GM15510 (cell line): ENCODE results near the gene CADPS.

ENCODE experiments used
- POLR2A ChIP-seq: IDR thresholded peaks from 3 replicates; pipeline ENCODE4 v1.6.1; 2011; ENCODE audit warnings: borderline replicate concordance; ENCODE audit not compliant: insufficient read length; ENCODE audit errors: extremely low read depth

CADPS gene

DNA sequence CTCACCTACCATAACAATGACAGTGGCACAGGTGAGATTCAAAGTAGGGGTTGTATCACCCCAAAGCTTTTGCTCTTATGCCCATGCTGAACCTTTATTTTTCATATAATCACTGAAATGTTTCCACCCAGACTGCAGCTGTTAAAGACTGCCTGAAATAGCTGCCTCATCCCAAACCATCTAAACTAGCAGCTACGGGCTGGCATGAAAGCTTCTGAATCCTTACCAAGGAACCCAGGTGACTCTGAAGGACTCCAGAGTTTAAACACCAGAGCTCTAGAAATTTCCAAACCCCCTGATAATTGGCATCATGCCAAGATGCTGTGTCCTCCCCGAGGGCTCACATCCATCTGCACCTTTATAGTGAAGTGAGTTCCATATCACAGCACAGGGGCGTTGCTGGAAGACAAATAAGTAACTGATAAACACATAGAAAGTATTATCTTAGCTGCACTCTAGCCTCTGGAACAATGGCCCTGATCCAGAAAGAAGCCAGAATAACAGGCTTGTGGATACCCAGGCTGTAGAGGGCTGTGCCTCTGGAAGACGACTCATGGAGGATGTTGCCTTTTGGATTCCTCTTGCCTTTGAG, 238.9 kb downstream of the CADPS start:
- no peak for TF ChIP-seq POLR2A

DNA sequence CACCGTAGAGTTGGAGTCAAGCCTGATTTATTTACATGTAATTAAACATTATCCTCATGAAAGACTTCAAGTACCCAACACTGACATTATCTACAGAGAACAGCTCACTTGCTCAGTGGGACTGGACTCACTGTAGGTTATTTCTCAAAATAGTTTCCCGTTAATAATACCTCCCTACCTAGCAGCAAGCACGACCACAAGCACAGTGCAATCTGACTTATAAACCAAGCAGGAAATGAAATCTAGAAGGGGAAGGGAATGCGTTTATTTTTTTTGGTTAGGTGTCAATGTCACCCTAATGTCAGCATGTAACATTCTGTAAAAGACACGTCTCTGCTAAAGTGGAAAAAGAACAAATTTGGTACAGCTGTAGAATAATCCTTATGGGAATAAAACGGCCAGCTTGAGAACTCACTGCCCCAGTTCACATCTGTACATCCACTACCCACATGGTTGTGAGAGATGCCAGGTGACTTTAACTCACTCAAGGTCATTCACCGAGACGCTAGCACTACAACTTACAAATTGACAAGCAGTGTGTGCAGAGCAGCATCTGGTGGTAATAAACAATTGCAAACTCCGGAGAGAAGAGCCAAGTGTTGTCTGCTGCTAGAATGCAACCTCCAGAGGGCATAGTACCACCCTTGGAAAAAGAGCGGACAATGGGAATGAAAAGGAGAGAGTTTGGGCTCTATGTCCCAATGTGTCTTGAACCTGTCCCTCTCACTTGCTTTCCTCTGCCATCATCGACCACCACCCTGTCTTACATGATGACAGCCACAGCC, 242.5 kb downstream of the CADPS start:
- no peak for TF ChIP-seq POLR2A

DNA sequence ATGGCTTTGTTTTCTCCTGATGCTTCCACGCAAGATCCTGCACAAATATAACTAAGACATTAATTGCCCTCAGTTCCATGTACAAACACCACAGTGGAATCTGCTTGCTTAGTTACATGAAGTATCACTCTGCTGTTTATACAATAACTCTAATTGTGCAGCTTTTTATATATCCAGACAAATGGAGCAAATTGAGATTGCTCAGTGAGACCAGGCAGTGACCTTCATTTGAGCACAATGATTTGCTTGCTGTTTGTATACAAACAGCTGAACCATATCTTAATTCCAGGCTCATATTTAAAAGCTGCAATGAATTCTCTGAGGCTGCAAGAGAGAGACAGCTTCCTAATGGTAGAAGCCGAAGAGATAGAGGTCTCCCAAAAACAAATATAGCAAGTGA, 243.7 kb downstream of the CADPS start:
- TF ChIP-seq POLR2A: no peak

DNA sequence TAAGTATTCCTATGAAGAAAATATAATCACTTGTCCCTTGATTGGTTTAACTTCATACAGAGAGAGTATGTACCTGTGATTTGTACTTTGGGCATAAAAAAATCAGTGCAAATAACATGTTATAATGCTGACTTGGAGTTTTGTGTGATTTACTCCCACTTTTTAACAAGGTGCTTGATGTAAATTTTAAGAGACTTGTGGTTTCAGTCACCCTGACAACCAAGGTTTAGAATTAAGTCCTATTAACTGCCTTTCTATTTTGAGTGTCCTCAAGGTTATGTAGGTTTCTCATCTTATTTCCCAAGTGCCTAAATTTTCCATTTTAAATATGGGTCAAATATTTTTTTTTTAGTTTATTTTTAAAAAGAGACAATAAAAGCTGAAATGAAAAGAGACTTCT, 244.6 kb downstream of the CADPS start:
- TF ChIP-seq POLR2A: no peak

DNA sequence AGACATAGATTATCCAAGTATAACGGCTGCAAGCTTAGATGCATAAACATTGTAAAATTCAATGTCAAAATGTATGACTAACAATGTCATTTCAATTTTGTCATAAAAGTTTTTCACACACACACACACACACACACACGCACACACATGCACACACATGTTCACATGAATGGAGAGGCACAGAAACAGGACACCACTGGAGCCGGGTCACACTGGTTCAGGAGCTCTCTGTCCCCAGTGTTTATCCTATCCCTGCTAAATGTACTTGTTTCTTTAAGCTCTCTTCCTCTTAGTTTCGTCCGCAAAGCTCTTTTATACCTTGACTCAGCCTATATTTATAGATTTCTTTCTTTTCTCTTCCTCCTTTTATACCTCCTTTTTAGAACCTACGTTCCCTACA, 249.9 kb downstream of the CADPS start:
- no peak for TF ChIP-seq POLR2A

DNA sequence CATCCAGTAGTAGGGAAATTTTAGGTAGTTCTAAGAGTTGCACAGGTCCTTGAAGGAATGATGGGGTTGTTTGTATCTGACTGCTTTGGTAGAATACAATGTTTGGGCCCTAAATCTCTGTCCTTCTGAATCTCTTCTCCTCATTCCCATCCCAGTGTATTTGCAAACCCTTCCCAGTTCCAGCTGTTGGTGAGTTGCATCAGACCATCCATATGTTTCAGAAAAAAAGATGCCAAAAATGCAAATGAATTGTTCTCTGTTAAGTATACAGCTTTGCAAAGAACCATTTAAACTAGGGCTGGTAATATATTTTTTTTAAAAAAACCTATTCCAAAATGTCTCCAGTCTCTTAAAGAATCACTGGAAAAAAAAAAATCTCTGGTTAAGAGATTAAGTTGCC, 251.0 kb downstream of the CADPS start:
- TF ChIP-seq POLR2A: no peak

DNA sequence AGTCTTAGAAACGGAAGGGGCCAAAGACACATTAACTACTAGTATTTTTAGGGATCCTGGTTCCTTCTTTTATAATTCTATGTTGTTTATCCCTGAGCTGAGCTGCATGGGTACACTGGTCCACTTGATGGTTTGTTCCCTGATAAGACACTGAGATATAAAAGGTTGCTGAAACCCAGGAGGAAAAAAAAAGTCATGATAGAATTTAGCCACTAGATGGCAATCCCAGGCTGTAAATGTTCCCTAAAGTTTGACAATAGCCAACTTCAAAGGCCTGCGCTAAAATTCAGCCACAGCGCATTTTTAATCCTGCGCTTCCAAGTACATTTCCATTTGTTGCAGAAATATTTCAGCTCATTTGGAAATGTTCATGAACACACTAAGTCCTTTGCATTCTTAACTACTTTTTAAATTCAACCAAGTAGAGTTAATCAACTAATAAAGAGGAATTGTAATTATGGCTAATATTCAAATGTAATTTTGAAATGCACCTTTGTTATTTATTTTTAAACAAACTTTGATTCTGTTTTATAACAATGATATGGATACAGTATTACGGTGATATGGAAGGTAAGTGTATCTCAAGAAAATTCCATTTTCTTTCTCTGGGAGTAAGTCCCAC, 252.6 kb downstream of the CADPS start:
- TF ChIP-seq POLR2A: no peak

DNA sequence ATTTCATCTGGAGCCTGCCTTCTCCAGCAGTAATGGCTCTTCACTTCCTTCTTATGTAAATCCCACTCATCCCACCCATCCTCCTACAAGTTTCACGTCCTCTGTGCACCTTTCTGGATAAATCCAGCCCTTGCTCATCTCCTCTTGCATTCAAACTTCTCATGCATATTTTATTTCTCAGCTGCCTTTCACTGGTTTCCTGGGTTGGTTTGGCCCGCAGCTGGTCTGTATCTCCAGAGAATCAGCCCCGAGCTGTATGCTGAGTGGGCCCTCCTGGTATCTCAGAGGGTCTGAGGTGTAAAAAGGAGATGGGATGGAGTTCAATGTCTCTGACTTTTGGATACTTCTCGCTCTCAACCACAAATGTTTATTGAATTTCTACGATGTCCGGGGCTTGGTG, 253.3 kb downstream of the CADPS start:
- no peak for TF ChIP-seq POLR2A

DNA sequence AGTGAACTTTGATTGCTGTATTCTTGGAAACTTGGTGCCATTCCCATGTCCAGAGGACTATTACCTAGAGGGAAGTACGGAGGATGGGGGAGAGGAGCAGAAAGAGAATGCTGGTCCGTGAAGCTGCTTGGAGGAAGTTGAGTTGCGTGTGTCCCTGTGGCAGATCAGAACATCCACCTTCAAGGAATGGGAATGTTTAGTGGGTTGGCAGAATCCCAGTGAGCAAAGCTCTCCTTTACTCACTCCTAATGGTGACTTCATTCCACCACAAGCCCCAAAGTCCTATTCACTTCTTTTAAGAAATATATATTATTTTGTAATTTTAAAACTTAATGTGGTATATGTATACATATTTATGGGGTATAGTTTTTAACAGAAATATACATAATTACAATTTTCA, 254.0 kb downstream of the CADPS start:
- no peak for TF ChIP-seq POLR2A

DNA sequence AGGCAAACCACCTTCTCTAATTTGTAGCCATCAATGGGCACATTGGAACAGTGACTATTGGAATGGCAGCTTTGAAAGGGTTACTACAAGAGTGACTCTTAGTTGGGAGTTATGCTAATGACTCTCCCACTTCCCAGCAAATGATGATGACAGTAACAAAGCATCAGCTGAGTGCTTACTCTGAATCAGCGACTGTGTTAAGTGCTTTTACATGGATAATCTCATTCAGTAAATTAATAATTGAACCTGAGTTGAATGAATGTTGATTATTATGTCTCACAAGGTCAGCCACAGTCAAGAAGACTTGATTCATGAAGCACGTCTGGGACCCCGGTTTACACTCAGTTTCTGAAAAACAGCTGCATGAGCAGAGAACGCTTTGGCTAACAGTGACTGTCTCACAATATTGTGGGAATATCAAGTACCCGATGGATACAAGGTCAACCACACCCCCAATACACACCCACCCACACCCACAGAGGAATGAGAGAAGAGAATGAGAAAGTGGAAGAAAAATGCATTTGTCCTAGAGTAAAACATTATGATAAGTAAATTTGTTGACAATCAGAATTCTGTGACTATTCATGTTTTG, 259.9 kb downstream of the CADPS start:
- no peak for TF ChIP-seq POLR2A

DNA sequence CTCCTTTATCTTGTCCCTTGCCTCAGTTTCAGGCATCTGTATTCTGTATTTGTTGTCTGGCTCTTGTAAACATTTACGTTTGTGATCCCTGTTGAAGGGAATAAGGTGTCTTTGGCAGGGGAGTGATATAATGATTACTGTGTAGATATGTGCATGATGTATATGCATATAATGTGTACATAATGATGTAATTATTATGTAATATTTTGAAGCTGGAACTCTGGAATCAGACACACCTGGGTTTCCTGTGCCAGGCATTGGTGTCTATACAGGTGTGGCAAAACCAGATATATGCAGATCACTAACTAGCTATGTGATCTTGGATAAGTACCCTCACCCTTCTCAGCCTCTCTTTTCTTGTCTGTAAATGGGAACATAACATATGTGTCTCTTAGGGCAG, 260.7 kb downstream of the CADPS start:
- TF ChIP-seq POLR2A: no peak

DNA sequence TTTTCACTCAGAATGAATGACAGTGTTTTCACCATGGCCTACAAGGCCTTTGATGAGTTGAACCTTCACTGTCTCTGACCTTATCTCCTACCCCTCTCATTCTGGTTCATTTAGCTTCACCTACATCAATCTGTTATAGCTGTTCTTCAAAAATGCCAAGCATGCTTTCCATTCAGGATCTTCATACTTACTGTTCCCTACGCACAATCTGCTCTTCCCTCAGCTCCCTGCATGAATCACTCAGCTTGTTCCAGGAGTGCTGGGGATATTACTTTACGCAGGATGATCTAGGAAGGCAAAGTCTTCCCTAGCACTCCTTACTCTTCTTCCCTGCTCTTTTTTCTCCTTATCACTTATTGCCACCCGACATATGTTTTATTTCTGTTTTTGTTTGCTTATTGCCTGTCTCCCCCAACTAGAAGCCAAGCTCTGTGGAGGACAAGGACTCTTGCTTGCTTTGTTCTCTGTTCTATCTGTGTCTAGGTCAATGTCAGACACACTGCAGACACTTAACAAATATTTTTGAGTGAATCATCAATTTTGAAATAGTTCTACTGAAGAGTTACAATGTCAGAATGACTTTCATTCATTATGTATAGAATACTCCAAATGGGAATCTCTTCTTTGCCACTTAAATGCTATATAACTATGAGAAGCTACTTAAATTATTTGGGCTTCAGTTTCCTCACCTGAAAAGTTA, 263.5 kb downstream of the CADPS start:
- TF ChIP-seq POLR2A: no peak

DNA sequence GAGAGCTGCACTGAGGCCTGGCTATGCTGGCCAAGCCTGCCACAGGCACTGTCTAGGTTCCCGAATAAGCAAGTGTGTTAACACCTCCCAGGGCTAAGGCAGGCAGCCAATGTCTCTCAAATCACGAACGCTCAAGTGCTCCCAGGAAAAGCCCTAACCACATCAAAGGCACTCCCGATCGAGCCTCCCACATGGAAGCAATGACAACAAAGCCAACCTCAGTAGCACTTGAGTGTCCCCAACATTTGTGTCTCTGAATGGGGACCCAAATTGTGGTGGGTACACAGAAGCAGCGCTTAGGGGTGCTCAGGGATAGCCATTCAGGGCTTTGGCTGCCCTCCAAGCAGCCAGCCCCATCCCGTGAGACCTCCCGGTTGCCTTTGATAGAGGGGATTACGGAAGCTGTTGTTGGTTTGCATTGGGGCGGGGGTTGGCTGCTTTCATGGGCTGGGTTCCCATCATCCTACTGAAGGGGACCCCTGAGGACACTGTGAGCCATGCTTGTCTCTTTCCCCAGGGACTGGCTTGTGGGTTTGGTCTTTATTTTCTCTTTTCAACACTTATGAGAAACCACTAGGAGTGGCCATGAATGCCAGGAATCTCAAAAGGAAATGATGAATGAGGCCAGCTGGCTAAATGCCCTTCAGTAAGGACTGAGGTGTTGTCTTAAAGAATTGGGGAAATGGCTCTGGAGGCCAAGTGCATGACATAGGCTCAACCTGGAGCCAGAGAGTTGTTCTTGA, 267.8 kb downstream of the CADPS start:
- no peak for TF ChIP-seq POLR2A

DNA sequence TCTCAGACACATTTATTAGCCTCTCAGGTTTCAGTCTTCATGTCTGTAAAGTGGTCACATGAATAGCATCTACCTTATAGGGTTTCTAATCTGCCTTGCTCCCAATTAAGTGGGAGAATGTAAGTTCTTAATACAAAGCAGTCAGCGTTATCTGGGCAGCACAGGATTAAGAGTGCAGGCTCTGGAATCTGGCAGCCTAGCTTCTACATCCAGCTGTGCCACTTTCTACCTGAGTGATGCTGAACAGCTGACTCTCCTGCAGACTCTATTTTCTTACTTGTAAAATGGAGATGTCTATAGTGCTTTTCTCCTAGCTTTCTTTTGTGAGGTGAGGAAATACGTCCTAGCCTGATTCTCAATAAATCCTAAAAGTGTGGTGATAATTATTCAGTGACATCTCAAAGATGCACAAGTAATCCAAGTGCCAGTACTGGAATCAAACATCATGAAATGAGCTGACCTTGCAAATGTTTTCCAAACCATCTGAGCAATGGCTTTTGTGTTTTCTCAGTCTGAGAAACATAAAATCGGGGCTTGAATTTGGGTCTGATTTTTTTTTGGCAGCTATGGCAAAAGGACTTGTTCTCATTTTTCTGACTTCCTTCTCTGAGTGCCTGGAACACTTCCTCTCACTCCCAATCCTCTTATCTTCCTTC, 269.7 kb downstream of the CADPS start:
- no peak for TF ChIP-seq POLR2A
